ENCODE data around the gene PTPN2.

DNA sequence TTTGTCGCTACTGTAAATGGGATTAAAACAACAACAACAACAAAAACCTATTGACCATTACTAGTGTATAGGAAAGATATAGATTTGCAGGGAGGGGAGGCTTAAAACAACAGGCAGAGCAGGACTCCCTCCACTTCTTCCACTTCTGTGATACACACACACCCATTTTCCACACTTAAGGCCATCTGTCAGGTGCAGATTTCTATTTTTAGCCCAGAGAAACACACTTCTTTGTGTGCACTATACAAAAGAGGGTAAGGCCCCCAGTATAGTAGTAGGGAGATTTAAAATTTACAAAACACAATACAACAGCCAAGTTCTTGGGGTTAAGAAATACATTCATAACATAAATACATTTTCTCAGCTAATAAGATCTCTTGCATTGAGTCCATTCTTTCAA is 22.4 kb downstream of the PTPN2 start:
- TF ChIP-seq, protein P1, sequence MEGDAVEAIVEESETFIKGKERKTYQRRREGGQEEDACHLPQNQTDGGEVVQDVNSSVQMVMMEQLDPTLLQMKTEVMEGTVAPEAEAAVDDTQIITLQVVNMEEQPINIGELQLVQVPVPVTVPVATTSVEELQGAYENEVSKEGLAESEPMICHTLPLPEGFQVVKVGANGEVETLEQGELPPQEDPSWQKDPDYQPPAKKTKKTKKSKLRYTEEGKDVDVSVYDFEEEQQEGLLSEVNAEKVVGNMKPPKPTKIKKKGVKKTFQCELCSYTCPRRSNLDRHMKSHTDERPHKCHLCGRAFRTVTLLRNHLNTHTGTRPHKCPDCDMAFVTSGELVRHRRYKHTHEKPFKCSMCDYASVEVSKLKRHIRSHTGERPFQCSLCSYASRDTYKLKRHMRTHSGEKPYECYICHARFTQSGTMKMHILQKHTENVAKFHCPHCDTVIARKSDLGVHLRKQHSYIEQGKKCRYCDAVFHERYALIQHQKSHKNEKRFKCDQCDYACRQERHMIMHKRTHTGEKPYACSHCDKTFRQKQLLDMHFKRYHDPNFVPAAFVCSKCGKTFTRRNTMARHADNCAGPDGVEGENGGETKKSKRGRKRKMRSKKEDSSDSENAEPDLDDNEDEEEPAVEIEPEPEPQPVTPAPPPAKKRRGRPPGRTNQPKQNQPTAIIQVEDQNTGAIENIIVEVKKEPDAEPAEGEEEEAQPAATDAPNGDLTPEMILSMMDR (IDR thresholded peaks at IDR 0.05; ENCODE audit: borderline replicate concordance, extremely low read depth, low read length, poor library complexity, severe bottlenecking): no peak
- no peak for TF ChIP-seq EZH2 (IDR thresholded peaks at IDR 0.05; ENCODE audit: borderline replicate concordance, low read depth, low read length, severe bottlenecking)
